Transverse colon (tissue), 3 donors: ENCODE measurements around the gene GPR173.

ENCODE experiments used
- CTCF ChIP-seq, 5 experiments: fragments of 200-600 bp in 3 of 5; fragments of 450-650 bp in 2 of 5; sonication (generic) in 3 of 5; IDR thresholded peaks; 1 replicate in 2 of 5; 2 replicates in 3 of 5; pipeline ENCODE4 v1.5.1; 2016 to 2017; ENCODE audit warnings: antibody characterized with exemption in 5 of 5, inconsistent platforms in 3 of 5, mild to moderate bottlenecking in 2 of 5, moderate library complexity in 1 of 5
- EP300 ChIP-seq: sonication (generic); formaldehyde crosslinking; IDR thresholded peaks from one replicate; pipeline ENCODE4 v1.6.1; 2017; ENCODE audit warnings: antibody characterized with exemption, low read depth

DNA sequence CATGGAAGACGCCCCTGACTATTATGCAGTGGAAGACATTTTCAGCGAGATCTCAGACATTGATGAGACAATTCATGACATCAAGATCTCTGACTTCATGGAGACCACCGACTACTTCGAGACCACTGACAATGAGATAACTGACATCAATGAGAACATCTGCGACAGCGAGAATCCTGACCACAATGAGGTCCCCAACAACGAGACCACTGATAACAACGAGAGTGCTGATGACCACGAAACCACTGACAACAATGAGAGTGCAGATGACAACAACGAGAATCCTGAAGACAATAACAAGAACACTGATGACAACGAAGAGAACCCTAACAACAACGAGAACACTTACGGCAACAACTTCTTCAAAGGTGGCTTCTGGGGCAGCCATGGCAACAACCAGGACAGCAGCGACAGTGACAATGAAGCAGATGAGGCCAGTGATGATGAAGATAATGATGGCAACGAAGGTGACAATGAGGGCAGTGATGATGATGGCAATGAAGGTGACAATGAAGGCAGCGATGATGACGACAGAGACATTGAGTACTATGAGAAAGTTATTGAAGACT is 37.2 kb downstream of the GPR173 start:
- no peak for TF ChIP-seq CTCF (IDR thresholded peaks at IDR 0.05)
- TF ChIP-seq EP300: no peak
